Neural progenitor cell (in vitro differentiated cells): ENCODE data around the gene ATIC.

Source experiments
- EZH2 ChIP-seq: fragments of 200-600 bp; sonication (generic); IDR thresholded peaks from 2 replicates; pipeline ENCODE4 v1.6.1; 2017; ENCODE audit warnings: antibody characterized with exemption, mild to moderate bottlenecking, moderate library complexity
- EZH2phosphoT487 ChIP-seq: fragments of 200-600 bp; sonication (generic); IDR thresholded peaks from 2 replicates; pipeline ENCODE4 v1.6.1; 2017; ENCODE audit warnings: antibody characterized with exemption
- TF ChIP-seq, protein P1 (sequence below): fragments of 200-600 bp; sonication (generic); IDR thresholded peaks from 2 replicates; pipeline ENCODE4 v1.5.1; 2017; ENCODE audit warnings: antibody characterized with exemption, mild to moderate bottlenecking

DNA sequence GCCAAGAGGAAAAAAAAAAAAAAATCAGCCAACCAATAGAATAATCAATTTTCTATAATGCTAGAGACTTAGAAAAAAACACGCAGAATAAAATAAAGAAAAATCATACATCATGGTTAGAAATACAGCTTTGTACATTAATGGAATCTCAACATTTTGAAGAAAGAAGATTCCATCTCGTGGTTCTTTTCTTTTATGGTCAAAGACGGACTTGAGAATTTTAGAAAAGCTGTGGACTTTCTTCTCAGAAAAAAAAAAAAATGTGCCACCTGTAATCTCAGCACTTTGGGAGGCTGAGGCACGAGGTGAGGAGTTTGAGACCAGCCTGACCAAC, 41.8 kb upstream of the ATIC start:
- TF ChIP-seq, protein P1, sequence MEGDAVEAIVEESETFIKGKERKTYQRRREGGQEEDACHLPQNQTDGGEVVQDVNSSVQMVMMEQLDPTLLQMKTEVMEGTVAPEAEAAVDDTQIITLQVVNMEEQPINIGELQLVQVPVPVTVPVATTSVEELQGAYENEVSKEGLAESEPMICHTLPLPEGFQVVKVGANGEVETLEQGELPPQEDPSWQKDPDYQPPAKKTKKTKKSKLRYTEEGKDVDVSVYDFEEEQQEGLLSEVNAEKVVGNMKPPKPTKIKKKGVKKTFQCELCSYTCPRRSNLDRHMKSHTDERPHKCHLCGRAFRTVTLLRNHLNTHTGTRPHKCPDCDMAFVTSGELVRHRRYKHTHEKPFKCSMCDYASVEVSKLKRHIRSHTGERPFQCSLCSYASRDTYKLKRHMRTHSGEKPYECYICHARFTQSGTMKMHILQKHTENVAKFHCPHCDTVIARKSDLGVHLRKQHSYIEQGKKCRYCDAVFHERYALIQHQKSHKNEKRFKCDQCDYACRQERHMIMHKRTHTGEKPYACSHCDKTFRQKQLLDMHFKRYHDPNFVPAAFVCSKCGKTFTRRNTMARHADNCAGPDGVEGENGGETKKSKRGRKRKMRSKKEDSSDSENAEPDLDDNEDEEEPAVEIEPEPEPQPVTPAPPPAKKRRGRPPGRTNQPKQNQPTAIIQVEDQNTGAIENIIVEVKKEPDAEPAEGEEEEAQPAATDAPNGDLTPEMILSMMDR = no peak
- TF ChIP-seq EZH2 (no peak), EZH2phosphoT487 (no peak)
